SK-N-MC (cell line): ENCODE measurements around the gene HUS1B.

Source experiments
- EZH2 ChIP-seq: fragments of 200-600 bp; sonication (generic); IDR thresholded peaks from one replicate; pipeline ENCODE4 v1.6.1; 2017; ENCODE audit warnings: antibody characterized with exemption
- FOXP2 ChIP-seq: optimal IDR thresholded peaks from 2 replicates; pipeline ENCODE3; 2011; ENCODE audit warnings: mild to moderate bottlenecking, moderate library complexity; ENCODE audit not compliant: insufficient read depth; ENCODE audit errors: extremely low read length, control extremely low read depth
- POLR2AphosphoS5 ChIP-seq: IDR thresholded peaks from 2 replicates; pipeline ENCODE4 v1.6.1; 2012; ENCODE audit warnings: mild to moderate bottlenecking, low read depth, low read length, borderline replicate concordance

- TF ChIP-seq POLR2AphosphoS5 (no peak), EZH2 (no peak), FOXP2 (no peak)
Observed at GRCh38 chr6:679282-679681, 22.4 kb upstream of the HUS1B start.
